GM12878 (cell line): ENCODE results near the gene MTO1. TPM values are rescaled to one million over a fixed set of nuclear protein-coding genes. Genes with fewer than 3 reads are reported as not detected.

Source experiments
- CBFB ChIP-seq: IDR thresholded peaks from 2 replicates; pipeline ENCODE4 v1.6.1; 2016; ENCODE audit warnings: antibody characterized with exemption, low read depth
- CBX5 ChIP-seq: sonication (generic); IDR thresholded peaks from 2 replicates; pipeline ENCODE4 v1.6.1; 2016; ENCODE audit warnings: low read depth, moderate library complexity, mild to moderate bottlenecking, inconsistent platforms
- CEBPB ChIP-seq, 2 experiments: fragments of 150-350 bp in 1 of 2; IDR thresholded peaks; 2 replicates each; pipeline ENCODE4 v1.6.1; 2012 to 2014; ENCODE audit warnings: low read depth in 2 of 2, low read length in 2 of 2, borderline replicate concordance in 1 of 2, inconsistent platforms in 1 of 2
- CHD1 ChIP-seq: IDR thresholded peaks from 2 replicates; pipeline ENCODE4 v1.6.1; 2012; ENCODE audit warnings: low read depth, low read length, improper control_type of control experiment
- CHD4 ChIP-seq: fragments of 200-600 bp; sonication (generic); IDR thresholded peaks from 2 replicates; pipeline ENCODE4 v1.6.1; 2016; ENCODE audit warnings: mild to moderate bottlenecking
- DPF2 ChIP-seq: fragments of 450-650 bp; IDR thresholded peaks from 2 replicates; pipeline ENCODE4 v1.6.1; 2017; ENCODE audit warnings: mild to moderate bottlenecking
- E4F1 ChIP-seq: fragments of 450-650 bp; IDR thresholded peaks from 2 replicates; pipeline ENCODE4 v1.6.1; 2018; ENCODE audit warnings: borderline replicate concordance, mild to moderate bottlenecking; ENCODE audit not compliant: partially characterized antibody
- EP300 ChIP-seq, 2 experiments: fragments of 150-350 bp in 1 of 2; IDR thresholded peaks; 2 replicates each; pipeline ENCODE4 v1.6.1; 2011 to 2012; ENCODE audit warnings: low read depth in 2 of 2, low read length in 2 of 2, borderline replicate concordance in 1 of 2, improper control_type of control experiment in 1 of 2, inconsistent platforms in 1 of 2; ENCODE audit not compliant: control insufficient read depth in 1 of 2
- KAT2A ChIP-seq: conservative IDR thresholded peaks from 2 replicates; pipeline ENCODE4 v1.6.1; 2011; ENCODE audit warnings: low read depth, low read length; ENCODE audit not compliant: control insufficient read depth
- NFYA ChIP-seq: IDR thresholded peaks from 2 replicates; pipeline ENCODE4 v1.6.1; 2011; ENCODE audit warnings: low read depth, mild to moderate bottlenecking, low read length, improper control_type of control experiment, borderline replicate concordance
- NKRF ChIP-seq: fragments of 450-650 bp; conservative IDR thresholded peaks from 2 replicates; pipeline ENCODE4 v1.6.1; 2017; ENCODE audit warnings: mild to moderate bottlenecking, moderate library complexity
- NR2F1 ChIP-seq: fragments of 450-650 bp; conservative IDR thresholded peaks from 2 replicates; pipeline ENCODE4 v1.6.1; 2017; ENCODE audit warnings: mild to moderate bottlenecking
- PML ChIP-seq: IDR thresholded peaks from 2 replicates; pipeline ENCODE4 v1.6.1; 2012; ENCODE audit warnings: low read length, inconsistent platforms
- SMAD1 ChIP-seq: fragments of 450-650 bp; IDR thresholded peaks from 2 replicates; pipeline ENCODE4 v1.6.1; 2018; ENCODE audit warnings: mild to moderate bottlenecking, low read depth; ENCODE audit not compliant: partially characterized antibody
- SMARCA5 ChIP-seq: fragments of 450-650 bp; IDR thresholded peaks from 2 replicates; pipeline ENCODE4 v1.6.1; 2017; ENCODE audit warnings: mild to moderate bottlenecking
- TBL1XR1 ChIP-seq: IDR thresholded peaks from 2 replicates; pipeline ENCODE4 v1.6.1; 2012; ENCODE audit warnings: low read depth, low read length, improper control_type of control experiment
- ZNF207 ChIP-seq: fragments of 450-650 bp; IDR thresholded peaks from 2 replicates; pipeline ENCODE4 v1.6.1; 2014; ENCODE audit warnings: antibody characterized with exemption, mild to moderate bottlenecking, borderline replicate concordance
- ZNF24 ChIP-seq: fragments of 450-650 bp; IDR thresholded peaks from 2 replicates; pipeline ENCODE4 v1.6.1; 2017; ENCODE audit warnings: antibody characterized with exemption, mild to moderate bottlenecking
- ZNF274 ChIP-seq: IDR thresholded peaks from one replicate; pipeline ENCODE4 v1.8.0; 2011; ENCODE audit not compliant: insufficient read length, insufficient read depth
- ZNF384 ChIP-seq: IDR thresholded peaks from 2 replicates; pipeline ENCODE4 v1.6.1; 2012; ENCODE audit warnings: low read depth, mild to moderate bottlenecking, low read length, improper control_type of control experiment, borderline replicate concordance
- ZNF622 ChIP-seq: fragments of 450-650 bp; IDR thresholded peaks from 2 replicates; pipeline ENCODE4 v1.6.1; 2017; ENCODE audit warnings: mild to moderate bottlenecking, inconsistent platforms
- polyA plus RNA-seq, 11 experiments: library from polyadenylated mRNA; depleted of rRNA in 4 of 11; unstranded in 6 of 11; stranded (reverse) in 5 of 11; fragments of >200 nt; fragmentation: Nextera tagmentation in 4 of 11; fragmentation: Illumina TruSeq in 1 of 11; extraction: Ambion mirVana in 4 of 11; extraction: Trizol in 1 of 11; gene quantifications; 1 replicate in 1 of 11; 2 replicates in 10 of 11; pipeline versions ENCODE4 v1.2.1 to v1.2.3, GENCODE V29; 2011 to 2016; ENCODE audit warnings: inconsistent platforms in 2 of 11, missing spikeins in 2 of 11, low read depth in 1 of 11
- total RNA-seq, 4 experiments: library from RNA; depleted of rRNA in 3 of 4; stranded (reverse); fragments of >200 nt in 3 of 4; fragmentation: Illumina TruSeq in 1 of 4; extraction: Trizol in 1 of 4; gene quantifications; 2 replicates each; pipeline versions ENCODE4 v1.2.1 to v1.2.3, GENCODE V29; 2013 to 2021
- TF ChIP-seq, protein P1 (sequence below): fragments of 150-350 bp; IDR thresholded peaks from 2 replicates; pipeline ENCODE4 v1.6.1; 2016; ENCODE audit warnings: low read depth, low read length
- TF ChIP-seq, protein P2 (sequence below): fragments of 150-350 bp; IDR thresholded peaks from 2 replicates; pipeline ENCODE4 v1.6.1; 2014; ENCODE audit warnings: mild to moderate bottlenecking, low read depth, low read length

MTO1 gene
- total and polyA plus RNA-seq, 10 of the 15 experiments (the other 5 are each of a cell fraction or from before 2014, with no cell fraction given): 24.8 to 53.6 (median 33.1) TPM

DNA sequence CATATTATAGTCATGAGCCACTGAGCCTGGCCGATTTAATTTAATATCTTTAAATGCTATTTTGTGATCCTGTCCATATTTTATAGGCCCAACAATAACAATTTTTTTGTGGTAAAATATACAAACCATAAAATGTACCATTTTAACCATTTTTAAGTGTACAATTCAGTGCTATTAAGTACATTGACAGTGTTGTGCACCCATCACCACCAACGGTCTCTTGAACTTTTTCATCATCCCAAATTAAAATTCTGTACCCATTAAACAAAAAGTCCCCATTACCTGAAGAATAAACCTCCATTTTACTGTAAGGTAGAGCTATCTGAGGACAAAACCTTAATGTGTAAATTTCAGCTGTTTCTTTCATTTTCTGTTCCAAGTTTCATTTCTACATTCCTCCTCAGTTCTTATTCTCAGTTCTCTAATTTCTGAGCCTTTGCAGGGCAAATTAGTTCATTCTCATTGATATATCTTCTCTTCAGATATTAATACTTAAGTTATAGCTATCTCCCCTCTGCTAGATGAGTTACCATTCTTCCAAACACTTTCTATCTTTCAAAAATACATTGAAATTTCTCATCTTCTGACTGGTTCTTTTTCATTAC lies 10.3 kb downstream of the MTO1 start (continued):
- TF ChIP-seq EP300 (IDR thresholded peaks at IDR 0.05; ENCODE audit: borderline replicate concordance in 1 of 2, control insufficient read depth in 1 of 2, low read depth in 2 of 2, low read length in 2 of 2) (peak; percentile 43 to 89; a peak in 3 of 4 replicates), E4F1 (no peak), KAT2A (no peak), ZNF207 (no peak), NR2F1 (no peak), CBFB (no peak), ZNF384 (no peak), NFYA (no peak), SMAD1 (no peak), CEBPB (IDR thresholded peaks at IDR 0.05; ENCODE audit: borderline replicate concordance in 1 of 2, low read depth in 2 of 2, low read length in 2 of 2) (no peak), ZNF622 (no peak), PML (no peak), ZNF24 (no peak), NKRF (no peak), CBX5 (no peak), ZNF274 (no peak), CHD4 (no peak), DPF2 (peak; percentile 94), CHD1 (no peak), SMARCA5 (peak; percentile 75; the same call in 1 of the 2 replicates), TBL1XR1 (no peak)
- TF ChIP-seq, protein P1, sequence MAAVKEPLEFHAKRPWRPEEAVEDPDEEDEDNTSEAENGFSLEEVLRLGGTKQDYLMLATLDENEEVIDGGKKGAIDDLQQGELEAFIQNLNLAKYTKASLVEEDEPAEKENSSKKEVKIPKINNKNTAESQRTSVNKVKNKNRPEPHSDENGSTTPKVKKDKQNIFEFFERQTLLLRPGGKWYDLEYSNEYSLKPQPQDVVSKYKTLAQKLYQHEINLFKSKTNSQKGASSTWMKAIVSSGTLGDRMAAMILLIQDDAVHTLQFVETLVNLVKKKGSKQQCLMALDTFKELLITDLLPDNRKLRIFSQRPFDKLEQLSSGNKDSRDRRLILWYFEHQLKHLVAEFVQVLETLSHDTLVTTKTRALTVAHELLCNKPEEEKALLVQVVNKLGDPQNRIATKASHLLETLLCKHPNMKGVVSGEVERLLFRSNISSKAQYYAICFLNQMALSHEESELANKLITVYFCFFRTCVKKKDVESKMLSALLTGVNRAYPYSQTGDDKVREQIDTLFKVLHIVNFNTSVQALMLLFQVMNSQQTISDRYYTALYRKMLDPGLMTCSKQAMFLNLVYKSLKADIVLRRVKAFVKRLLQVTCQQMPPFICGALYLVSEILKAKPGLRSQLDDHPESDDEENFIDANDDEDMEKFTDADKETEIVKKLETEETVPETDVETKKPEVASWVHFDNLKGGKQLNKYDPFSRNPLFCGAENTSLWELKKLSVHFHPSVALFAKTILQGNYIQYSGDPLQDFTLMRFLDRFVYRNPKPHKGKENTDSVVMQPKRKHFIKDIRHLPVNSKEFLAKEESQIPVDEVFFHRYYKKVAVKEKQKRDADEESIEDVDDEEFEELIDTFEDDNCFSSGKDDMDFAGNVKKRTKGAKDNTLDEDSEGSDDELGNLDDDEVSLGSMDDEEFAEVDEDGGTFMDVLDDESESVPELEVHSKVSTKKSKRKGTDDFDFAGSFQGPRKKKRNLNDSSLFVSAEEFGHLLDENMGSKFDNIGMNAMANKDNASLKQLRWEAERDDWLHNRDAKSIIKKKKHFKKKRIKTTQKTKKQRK: no peak
- TF ChIP-seq, protein P2, sequence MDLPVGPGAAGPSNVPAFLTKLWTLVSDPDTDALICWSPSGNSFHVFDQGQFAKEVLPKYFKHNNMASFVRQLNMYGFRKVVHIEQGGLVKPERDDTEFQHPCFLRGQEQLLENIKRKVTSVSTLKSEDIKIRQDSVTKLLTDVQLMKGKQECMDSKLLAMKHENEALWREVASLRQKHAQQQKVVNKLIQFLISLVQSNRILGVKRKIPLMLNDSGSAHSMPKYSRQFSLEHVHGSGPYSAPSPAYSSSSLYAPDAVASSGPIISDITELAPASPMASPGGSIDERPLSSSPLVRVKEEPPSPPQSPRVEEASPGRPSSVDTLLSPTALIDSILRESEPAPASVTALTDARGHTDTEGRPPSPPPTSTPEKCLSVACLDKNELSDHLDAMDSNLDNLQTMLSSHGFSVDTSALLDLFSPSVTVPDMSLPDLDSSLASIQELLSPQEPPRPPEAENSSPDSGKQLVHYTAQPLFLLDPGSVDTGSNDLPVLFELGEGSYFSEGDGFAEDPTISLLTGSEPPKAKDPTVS: no peak
